Measurements from ENCODE around the gene HSPB2.

HSPB2 gene

GRCh38 chr11:111941963-111942362 is 29.4 kb downstream of the HSPB2 start:
- DNase-seq = no peak

DNA sequence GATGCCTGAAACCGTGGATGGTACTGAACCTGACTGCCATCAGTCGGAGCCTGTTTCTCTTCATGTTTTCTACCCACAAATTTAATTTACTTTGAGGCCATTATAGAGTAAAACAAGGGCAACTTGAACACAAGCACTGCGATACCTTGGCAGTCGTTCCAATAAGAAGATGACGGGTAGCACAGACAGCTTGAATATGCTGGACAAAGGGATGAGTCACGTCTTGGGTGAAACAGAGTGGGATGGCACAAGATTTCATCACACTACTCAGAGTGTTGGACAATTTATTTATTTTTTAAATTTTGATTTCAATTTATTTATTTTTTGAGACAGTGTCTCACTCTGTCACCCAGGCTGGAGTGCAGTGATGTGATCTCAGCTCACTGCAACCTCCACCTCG is 30.3 kb downstream of the HSPB2 start:
- DNase-seq = no peak

GRCh38 chr11:111944139-111944538 is 31.6 kb downstream of the HSPB2 start:
- no peak for DNase-seq

- DNase-seq = no peak
Measured at GRCh38 chr11:111944651-111945051, 32.1 kb downstream of the HSPB2 start.

DNA sequence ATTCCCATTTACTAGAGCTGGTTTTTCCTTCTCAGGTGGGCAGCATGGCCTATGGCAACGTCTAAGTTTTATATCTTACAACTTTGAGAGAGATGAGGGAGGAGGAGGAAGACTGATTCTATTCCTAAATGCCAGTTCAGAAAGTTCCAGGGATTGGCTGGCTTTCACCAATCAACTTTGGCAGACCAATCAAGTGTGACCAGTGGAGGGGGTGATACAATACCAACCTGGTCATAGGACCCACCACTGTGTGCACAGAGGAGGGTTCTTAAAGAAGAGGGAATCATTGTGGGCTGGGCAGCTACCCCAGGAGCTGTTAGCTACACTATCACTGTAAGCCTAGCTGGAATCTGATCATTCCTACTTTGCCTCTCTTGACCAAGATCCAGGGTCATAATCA is 32.7 kb downstream of the HSPB2 start:
- DNase-seq = no peak

DNA sequence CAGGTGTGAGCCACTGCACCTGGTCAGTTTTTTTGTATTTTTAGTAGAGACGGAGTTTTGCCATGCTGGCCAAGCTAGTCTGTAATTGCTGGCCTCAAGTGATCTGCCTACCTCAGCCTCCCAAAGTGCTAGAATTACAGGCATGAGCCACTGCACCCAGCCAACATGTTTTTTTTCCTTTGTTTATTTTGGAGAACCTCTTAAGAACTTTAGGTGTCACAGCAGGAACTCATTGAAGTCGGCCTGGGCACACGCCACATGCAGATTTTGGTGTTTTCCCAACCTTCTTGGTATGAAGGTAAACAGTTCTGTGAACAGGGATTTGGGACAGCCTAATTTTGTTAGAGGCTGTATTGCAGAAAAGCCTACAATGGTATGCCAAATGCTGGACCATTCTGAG is 34.0 kb downstream of the HSPB2 start:
- DNase-seq = no peak

GRCh38 chr11:111947143-111947542 is 34.6 kb downstream of the HSPB2 start:
- no peak for DNase-seq

DNA sequence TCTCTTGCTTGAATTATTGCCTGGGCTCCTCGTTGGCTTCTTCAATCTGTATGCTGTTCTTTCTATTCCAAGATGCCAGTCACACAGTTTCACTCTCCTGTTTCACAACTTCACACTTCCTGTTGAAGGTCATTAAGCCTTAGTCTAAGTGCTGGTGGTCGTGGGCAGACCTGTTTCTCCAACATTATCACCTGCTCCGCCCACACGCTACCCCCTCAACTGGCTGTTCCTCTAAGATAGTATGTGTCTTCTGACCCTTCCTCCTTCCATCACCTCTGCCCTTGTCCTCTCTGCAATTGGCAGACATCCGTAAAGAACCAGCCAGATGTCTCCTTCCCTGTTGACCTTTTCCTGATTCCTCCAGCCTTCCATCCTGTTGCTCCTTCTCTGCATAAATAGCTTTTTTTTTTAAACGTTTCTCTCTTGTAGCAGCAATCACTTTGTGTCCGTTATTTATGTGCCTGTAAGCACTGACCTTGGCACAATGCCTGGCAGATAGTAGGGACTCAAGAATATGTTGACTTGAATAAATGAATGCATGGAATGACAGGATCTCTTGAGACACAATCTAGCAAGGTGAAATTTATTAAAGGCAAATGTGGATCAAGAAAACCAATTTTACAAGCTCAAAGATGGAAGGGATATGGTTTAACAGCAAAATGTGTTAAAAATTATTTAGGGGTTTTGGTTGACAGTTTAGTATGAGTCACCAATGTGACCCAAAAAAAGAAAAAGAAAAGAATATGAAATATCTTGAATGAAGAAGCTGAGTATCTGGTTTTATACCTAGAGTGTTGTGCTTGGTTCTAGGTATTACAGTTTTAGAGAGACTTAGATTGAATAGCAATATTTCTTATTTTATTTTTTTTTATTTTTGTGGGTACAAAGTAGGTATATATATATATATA is 37.2 kb downstream of the HSPB2 start:
- no peak for DNase-seq

DNA sequence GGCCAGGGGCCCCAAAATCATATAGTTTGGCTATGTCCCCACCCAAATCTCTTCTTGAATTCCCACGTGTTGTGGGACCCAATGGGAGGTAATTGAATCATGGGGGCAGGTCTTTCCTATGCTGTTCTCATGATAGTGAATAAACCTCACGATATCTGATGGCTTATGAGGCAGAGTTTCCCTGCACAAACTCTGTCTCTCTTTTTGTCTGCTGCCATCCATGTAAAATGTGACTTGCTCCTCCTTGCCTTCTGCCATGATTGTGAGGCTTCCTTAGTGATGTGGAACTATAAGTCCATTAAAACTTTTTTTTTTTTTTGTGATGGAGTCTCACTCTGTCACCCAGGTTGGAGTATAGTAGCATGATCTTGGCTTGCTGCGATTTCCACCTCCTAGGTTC is 39.0 kb downstream of the HSPB2 start:
- DNase-seq = no peak

DNA sequence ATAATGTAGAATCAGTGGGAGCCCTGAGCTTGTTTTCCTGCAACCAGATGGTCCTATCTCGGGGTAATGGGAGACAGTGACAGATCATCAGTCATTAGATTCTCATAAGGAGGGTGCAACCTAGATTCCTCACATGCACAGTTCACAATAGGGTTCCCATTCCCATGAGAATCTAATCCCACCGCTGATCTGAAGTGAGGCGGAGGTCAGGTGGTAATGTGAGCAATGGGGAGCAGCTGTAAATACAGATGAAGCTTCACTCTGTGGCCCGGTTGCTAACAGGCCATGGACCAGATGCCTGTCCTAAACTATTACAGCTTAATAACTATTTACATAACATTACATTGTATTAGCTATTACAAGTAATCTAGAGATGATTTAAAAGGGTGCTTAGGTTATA is 41.6 kb downstream of the HSPB2 start:
- DNase-seq = no peak

GRCh38 chr11:111957663-111958444 is 45.3 kb downstream of the HSPB2 start:
- DNase-seq = no peak

DNA sequence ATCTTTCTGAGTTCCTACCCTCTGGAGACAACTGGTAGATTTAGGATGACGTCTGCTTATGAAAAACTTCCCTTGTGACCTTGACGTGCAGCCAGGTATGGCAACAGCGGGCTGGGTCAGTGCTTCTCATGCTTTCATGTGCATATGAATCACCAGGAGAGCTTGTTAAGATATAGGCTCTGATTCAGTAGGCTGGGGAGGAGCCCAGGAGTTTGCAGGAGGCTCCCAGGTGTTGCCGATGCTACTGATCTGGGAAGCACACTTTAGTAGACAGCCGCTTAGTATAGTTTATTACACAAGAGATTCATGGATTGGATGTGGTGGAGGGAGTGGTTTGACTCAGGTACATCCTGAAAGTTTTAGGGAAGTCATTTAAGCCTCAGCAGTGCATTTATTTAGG is 48.4 kb downstream of the HSPB2 start:
- DNase-seq = no peak

- DNase-seq = no peak
Measured at GRCh38 chr11:111961389-111962300, 49.1 kb downstream of the HSPB2 start.
